Activated CD8-positive, alpha-beta memory T cell treated with anti-CD3 and anti-CD28 coated beads for 36 hours (primary cell): ENCODE data around the gene RNF182. TPM values are rescaled to one million over a fixed set of nuclear protein-coding genes. Genes with fewer than 3 reads are reported as not detected.
"Not testable (repeated sequence)": the region's sequence is repeated elsewhere in the genome, so short reads cannot be mapped to it uniquely, and the experiment has no call there.

Experiments
- CTCF ChIA-PET: fragments of 350-600 bp; sonication (Branson Sonifier 250); formaldehyde crosslinking; loops from one replicate; lab custom pipeline; 2021; ENCODE audit warnings: antibody characterized with exemption; lab: Charles Lee
- POLR2A ChIA-PET: fragments of 350-600 bp; sonication (Branson Sonifier 250); formaldehyde crosslinking; loops from one replicate; lab custom pipeline; 2021; ENCODE audit warnings: antibody characterized with exemption; lab: Charles Lee
- total RNA-seq, 2 experiments: library from RNA; stranded (reverse); gene quantifications; one replicate each; pipeline ENCODE4 v1.2.3, GENCODE V29; 2021

RNF182 gene
- total RNA-seq, 2 experiments from 2014 or later: not detected

- ChIA-PET CTCF (no interaction called here), POLR2A (no interaction called here)
Measured at GRCh38 chr6:13914351-13914750, 10.4 kb upstream of the RNF182 start.

- ChIA-PET POLR2A (no interaction called here), CTCF (no interaction called here)
Measured at GRCh38 chr6:13915561-13916229, 9.1 kb upstream of the RNF182 start.

GRCh38 chr6:13916230-13916944, 8.4 kb upstream of the RNF182 start:
- CTCF ChIA-PET: no interaction called here
- POLR2A ChIA-PET: no interaction called here

GRCh38 chr6:13917141-13917540, 7.6 kb upstream of the RNF182 start:
- CTCF ChIA-PET: no interaction called here
- POLR2A ChIA-PET: no interaction called here

- POLR2A ChIA-PET: no interaction called here
- CTCF ChIA-PET: no interaction called here
Measured at GRCh38 chr6:13918686-13919250, 6.0 kb upstream of the RNF182 start.

- CTCF ChIA-PET: no interaction called here
Measured at GRCh38 chr6:13919861-13920260, 4.9 kb upstream of the RNF182 start.

GRCh38 chr6:13920552-13920951, 4.2 kb upstream of the RNF182 start:
- CTCF ChIA-PET: no interaction called here
- POLR2A ChIA-PET: interaction anchor here (0.6 kb wide), 1 partner anchor 991 kb away, joined by 3 read pairs; no protein-coding TSS in a partner anchor

More at GRCh38 chr6:13919861-13920260, 4.9 kb upstream of the RNF182 start:
- POLR2A ChIA-PET: no interaction called here

- CTCF ChIA-PET: no interaction called here
- POLR2A ChIA-PET: no interaction called here
Measured at GRCh38 chr6:13922750-13923149, 2.0 kb upstream of the RNF182 start.

- CTCF ChIA-PET: interaction anchor here (0.6 to 1.4 kb wide), 3 partner anchors 49 to 1361 kb away, joined by 3 to 4 read pairs (median 3); no protein-coding TSS in a partner anchor
- POLR2A ChIA-PET: no interaction called here
Measured at GRCh38 chr6:13923527-13924145, 1.1 kb upstream of the RNF182 start.

GRCh38 chr6:13924146-13924948, 405 bp upstream of the RNF182 start:
- ChIA-PET POLR2A (no interaction called here), CTCF (interaction anchor here (0.9 to 1.4 kb wide), 2 partner anchors 50 to 51 kb away, joined by 3 read pairs; no protein-coding TSS in a partner anchor)

- POLR2A ChIA-PET: no interaction called here
- CTCF ChIA-PET: no interaction called here
Measured at GRCh38 chr6:13926378-13926777, 1.6 kb downstream of the RNF182 start.

- ChIA-PET CTCF (interaction anchor here (0.7 kb wide), 1 partner anchor 119 kb away, joined by 4 read pairs; no protein-coding TSS in a partner anchor), POLR2A (interaction anchor here (0.6 kb wide), 1 partner anchor 103 kb away, joined by 5 read pairs; no protein-coding TSS in a partner anchor)
Measured at GRCh38 chr6:13927203-13927602, 2.5 kb downstream of the RNF182 start.

- ChIA-PET CTCF (no interaction called here), POLR2A (no interaction called here)
Measured at GRCh38 chr6:13929196-13929595, 4.4 kb downstream of the RNF182 start.

GRCh38 chr6:13931797-13932402, 7.1 kb downstream of the RNF182 start:
- CTCF ChIA-PET: no interaction called here
- POLR2A ChIA-PET: no interaction called here

GRCh38 chr6:13932785-13933184, 8.0 kb downstream of the RNF182 start:
- ChIA-PET CTCF (no interaction called here), POLR2A (no interaction called here)

GRCh38 chr6:13934721-13935120, 10.0 kb downstream of the RNF182 start:
- POLR2A ChIA-PET: no interaction called here
- CTCF ChIA-PET: no interaction called here

- CTCF ChIA-PET: no interaction called here
Measured at GRCh38 chr6:13935190-13935880, 10.6 kb downstream of the RNF182 start.

GRCh38 chr6:13935881-13936261, 11.1 kb downstream of the RNF182 start:
- CTCF ChIA-PET, POLR2A ChIA-PET: not testable (repeated sequence)

More at GRCh38 chr6:13935190-13935880, 10.6 kb downstream of the RNF182 start:
- POLR2A ChIA-PET: no interaction called here
